COLO668 (cell line): ENCODE measurements around the gene ACTN4.
A peak's percentile ranks its signal among the peaks of the same experiment; 100 is the strongest.
"Not testable (repeated sequence)": the region's sequence is repeated elsewhere in the genome, so short reads cannot be mapped to it uniquely, and the experiment has no call there.

Source experiments
- DNase-seq: peaks from one replicate; lab custom pipeline; 2025; ENCODE audit not compliant: unreplicated experiment; lab: John Stamatoyannopoulos, UW

ACTN4 gene

DNA sequence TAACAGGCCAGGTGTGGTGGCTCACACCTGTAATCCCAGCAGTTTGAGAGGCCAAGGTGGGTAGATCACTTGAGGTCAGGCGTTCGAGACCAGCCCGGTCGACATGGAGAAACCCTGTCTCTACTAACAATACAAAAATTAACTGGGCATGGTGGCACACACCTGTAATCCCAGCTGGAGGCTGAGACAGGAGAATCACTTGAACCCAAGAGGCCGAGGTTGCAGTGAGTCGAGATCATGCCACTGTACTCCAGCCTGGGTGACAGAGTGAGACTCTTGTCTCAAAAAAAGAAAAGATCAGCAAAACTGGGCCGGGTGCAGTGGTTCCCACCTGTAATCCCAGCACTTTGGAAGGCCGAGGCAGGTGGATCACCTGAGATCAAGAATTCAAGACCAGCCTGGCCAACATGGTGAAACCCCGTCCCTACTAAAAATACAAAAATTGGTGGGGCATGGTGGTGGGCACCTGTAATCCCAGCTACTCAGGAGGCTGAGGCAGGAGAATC is 114.5 kb downstream of the ACTN4 start:
- not testable (repeated sequence) for DNase-seq

DNA sequence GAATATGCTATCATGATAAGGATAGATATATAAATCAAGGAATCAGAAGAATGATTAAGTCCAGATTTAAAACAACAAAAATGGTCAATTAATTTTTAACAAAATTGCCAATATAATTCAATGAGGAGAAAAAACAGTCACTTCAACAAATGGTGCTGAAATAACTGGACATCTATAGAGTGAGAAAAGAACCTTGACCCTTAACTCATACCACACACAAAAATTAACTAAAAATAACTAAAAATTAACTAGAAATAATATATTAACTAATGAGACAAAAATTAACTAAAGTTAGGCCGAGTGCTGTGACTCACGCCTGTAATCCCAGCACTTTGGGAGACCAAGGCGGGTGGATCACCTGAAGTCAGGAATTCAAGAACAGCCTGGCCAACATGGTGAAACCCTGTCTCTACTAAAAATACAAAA is 116.4 kb downstream of the ACTN4 start:
- no peak for DNase-seq

DNA sequence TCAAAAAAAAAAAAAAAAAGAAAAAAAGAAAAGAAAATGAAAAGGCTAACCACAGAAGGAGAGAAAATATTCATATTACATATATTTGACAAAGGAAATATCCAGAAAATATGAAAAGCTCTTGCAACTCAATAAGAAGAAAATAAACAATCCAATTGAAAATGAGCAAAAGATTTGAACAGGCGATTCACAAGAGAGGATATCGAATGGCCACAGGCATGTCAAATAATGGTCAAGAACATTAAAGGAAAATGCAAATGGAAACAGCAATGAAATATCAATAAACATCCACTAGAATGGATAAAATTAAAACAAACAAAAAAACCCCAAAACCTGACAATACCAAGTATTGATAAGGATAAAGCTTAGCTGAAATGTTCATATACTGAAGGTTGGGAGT is 117.8 kb downstream of the ACTN4 start:
- no peak for DNase-seq

DNA sequence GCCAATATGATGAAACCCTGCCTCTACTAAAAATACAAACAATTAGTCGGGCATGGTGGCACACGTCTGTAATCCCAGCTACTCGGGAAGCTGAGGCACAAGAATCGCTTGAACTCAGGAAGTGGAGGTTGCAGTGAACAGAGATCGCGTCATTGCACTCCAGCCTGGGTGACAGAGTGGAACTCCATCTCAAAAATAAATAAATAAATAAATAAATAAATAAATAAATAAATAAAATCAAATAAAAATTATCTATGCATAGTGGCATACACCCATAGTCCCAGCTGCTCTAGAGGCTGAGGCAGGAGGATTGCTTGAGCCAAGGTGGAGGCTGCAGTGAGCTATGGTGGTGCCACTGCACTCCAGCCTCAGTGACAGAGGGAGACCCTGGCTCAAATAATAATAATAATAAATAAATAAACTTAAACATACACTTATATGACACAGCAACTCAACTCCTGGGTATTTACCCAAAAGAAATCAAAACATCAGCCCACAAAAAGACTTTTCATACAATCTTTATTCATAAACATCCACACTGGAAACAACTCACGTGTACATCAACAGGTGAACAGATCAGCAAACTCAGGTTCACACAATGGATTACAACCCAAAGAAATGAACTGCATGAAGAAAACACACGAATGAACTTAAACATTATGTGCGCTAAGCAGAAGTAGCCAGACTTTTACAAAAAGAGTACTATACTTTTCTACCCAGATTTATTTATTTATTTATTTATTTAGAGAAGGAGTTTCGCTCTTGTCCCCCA is 119.0 kb downstream of the ACTN4 start:
- no peak for DNase-seq

DNA sequence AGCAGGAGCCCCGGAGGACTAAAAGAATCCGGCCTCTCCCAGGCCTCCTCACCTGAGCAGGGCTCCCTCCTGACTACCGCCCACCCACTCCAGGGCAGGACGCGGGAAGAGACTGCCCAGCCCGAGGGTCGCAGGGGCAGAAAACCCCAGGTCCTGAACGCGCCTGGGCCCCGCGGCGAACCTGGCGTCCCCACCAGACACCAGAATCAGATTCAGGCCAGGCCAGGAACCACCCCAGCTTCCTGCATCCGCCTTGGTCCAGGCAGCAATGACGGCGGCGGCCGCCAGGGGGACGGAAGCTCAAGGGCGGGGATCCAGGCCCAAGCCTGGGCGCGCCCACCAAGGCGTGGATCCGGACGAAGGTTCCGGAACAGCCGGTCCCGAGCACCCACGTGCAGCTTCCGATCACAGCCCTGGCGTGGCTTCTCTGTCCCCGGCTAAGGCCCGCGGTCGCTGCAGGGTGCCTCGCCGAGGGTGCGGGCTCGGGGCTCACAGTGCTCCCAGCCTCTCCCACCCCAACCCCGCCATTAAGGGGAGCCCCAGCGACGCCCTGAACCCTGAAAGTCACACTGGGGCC is 122.3 kb downstream of the ACTN4 start:
- peak; percentile 77 for DNase-seq

DNA sequence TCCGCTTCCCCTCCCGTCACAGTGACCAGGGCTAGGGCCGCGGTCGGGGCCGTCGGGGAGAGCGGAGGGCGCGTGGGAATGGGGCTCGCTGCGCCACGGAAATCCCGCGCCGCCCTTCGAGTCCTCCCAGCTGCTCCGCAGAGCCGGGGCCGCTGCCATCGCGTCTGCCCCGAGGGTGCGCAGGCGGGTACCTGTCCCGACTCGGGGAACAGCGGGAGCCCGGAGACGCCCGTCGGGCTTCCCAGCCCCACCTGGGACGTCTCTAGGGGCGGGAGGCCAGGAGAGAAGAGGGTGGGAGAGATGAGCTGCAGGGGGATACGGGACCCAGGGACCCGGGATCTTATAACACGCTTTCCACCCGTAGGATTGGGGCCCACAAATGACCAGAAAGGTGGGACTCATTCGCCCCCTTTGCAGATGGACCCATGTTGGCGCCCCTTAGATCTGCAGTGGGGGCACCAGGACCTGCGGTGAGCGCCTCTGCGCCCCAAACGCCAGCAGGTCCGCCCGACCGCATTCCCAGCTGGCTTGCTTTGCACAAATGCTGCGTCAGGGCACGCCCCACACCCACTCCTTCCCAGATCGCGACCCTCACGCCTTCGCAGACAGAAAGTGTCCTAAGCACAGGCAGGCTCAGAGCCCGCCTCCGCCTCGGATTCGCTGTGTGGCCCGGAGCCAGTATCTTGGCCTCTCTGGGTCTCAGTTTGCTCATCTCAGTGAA is 122.9 kb downstream of the ACTN4 start:
- DNase-seq: not testable (repeated sequence)

DNA sequence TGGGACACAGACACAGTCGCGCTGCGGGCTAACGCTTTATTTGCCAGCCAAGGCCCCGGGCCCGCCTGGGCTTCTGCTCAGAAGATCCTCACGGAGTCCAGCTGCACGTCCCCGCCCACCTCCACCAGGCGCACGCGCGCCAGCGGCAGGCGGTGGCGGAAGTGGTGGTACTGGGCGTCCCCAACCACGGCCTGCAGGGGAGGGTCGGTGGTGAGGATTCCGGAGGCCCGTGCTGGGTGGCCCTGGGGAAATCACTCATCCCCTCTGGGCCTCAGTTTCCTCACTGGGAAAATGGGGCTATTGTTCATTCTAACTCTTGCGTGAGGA is 123.5 kb downstream of the ACTN4 start:
- DNase-seq: not testable (repeated sequence)

DNA sequence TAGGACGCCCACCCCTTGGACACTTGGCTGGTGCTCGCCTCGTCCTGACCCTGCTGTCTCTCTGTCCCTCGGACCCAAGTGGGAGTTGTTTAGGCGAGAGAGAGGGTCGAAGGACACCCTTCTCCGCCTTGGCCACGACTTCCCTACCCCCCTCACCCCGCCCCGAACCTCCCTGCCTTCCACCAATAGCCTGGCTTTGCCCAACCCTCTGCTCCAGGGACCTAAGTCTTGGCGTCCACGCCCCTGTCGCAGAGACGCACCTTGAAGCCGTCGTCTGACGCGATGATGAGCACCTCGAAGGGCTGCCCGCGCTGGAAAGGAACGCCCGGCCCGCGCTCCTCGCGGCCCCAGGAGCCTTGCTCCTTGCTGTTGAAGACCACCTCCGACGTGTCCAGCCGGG is 124.1 kb downstream of the ACTN4 start:
- not testable (repeated sequence) for DNase-seq

DNA sequence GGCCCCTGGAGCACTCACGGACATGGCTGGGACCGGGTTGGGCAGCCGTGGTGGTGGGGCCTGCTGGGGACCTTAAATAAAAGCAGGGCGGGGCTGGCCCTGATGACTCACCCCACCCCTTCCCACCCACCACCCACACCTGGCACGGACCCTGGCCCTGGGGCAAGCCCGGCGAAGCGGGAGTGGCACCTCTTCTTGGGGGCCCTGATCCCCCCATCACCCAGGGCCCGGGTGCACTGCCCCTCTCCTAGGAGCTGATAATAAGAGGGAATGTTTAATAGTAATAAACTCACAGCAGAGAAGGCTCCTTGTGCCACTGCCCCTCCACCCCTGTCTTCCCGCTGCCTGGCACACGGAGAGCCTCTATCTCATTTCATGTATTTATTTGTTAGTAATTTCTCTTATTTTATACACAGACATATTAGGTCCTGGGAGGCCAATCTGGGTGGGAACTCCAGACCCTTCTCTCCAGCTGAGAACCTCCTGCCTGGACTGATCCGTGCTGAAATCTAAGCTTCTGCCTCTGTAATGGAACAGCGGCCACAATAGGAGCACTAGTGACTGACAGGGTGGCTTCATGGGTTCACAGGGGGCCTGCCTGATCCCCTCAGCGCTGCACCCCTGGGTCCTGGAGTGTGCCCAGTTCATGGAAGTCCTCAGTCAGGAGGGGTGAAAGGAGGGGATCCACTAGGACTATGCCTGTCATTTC is 126.2 kb downstream of the ACTN4 start, which contains the start of gene LGALS7:
TSS of gene LGALS7 (minus strand) at position 49 of the 709 bp plus-strand sequence. CDS start at position 24, 25 bp downstream.
- no peak for DNase-seq

DNA sequence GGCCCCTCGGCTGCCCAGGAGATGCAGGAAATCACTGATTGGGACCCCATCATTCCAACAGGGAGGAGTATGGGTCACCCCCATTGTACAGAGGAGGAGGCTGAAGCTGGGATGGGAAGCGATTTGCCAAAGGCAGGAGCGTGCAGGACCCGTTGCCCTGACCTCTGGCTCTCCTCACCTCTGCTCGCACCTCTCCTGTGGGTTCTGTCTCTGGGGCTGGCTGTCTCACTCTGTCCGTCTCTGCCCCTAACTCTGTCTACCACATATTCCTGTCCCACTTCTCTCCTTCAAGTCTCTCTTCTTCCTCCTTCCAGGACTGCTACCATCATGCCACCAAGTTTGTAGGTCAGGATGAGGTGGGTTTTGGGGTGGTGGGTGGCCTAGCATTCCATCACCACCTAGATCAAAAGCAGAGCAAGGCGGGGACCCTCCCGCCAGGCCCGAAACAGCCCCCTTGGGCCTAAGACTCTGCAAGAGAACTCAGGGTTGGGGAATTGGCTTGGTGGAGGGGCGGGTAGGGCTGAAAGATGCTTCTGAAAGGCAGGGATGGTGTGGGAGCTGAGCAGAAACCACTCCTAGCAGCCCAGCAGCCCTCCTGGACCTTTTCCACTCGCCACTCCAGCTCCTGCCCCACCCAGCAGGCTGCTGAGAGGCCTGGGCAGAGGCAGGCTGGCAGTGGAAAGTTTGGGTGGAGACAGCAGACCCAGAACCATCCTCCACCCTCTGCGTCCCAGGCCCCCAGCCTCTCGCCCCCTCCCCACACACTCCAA is 126.9 kb downstream of the ACTN4 start:
- no peak for DNase-seq

DNA sequence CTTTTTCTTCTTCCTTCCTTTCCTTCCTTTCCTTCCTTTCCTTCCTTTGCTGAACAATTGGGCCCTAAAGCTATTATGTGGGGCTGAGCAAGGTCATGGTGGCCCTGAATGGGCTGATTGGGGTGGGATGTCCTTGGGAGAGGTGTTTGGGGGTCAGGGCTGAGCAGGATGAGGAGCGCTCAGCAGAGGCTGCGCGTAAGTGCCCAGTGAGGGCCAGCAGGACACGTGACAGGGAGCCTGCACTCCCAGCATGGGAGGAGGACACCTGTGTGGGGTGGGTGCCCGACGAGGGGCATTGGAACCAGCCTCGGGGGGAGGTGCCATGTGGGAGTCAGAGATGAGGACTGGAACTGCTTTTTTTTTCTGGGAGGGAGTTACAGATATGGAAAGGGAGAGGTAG is 131.3 kb downstream of the ACTN4 start:
- no peak for DNase-seq

DNA sequence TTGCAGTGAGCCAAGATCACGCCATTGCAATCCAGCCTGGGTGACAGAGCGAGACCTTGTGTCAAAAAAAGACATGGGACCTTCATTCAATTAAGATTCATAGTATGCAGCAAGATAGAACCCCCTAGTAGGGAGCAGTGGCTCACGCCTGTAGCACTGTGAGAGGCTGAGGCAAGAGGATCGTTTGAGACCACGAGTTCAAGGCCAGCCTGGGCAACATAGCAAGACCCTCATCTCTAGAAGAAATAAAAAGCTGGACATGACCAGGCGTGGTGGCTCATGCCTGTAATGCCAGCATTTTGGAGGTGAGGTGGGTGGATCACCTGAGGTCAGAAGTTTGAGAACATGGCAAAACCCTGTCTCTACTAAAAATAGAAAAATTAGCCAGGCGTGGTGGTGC is 133.0 kb downstream of the ACTN4 start:
- no peak for DNase-seq

DNA sequence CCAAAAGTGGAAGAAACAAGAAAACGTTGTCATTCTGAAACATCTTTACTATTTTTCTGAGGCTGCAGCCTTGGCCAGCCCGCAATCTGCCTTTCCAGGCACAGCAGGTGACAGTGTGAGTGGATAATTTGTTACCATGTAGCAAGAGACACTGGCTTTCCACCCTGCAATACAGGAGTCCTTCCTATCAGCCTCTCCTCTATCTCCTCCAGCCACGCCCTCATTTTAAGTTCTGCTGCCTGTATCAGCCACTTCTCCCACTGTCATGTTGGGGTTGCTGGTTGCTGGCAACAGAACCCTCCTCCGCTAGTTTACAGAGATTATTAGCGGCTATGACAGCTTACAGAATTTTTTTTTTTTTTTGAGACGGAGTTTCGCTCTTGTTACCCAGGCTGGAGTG is 133.6 kb downstream of the ACTN4 start:
- DNase-seq: no peak
